ENCODE results near the gene TCHP.
"Not testable (repeated sequence)": the region's sequence is repeated elsewhere in the genome, so short reads cannot be mapped to it uniquely, and the experiment has no call there.

The TCHP gene

DNA sequence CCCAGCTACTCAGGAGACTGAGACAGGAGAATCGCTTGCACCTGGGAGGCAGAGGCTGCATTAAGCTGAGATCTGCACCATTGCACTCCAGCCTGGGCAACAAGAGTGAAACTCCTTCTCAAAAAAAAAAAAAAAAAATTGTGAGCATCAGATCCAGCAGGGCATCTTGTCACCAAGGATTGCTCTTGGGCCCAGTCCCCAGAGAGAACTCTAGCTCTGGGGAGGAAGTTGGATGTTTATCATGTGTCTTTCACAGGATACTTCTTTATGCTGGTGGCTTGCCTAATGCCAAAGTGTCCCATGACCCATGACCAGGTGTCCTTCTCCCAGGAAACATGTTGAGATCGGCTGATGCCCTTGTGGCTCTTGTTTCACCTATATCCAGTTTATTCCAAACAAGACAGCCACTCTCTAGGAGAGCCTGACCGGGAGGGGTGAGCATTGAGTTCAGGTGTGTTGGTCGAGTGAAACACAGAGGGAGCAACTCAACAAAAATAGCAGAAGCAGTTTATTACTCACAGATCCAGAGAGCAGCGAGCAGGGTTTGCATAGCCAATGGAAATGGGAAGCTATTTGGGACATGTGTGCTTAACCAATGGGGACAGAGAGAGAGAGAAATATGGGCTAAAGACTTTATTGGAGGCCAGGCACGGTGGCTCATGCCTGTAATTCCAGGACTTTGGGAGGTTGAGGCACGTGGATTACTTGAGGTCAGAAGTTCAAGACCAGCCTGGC, 6.6 kb upstream of the TCHP start:
- Histone ChIP-seq H3K36me3 (no peaks in the 10 kb centered on the region), H3K4me3 (ENCODE audit: low read depth in 1 of 2, low read length in 1 of 2) (no peak overlapping the region), H3K9me3 (no peaks in the 10 kb centered on the region), H3K4me1 (ENCODE audit: control insufficient read depth in 1 of 2, insufficient read depth in 1 of 2, low read depth in 1 of 2, low read length in 1 of 2) (peaks cover 24 to 37% of the 10 kb centered on the region in 2 experiments), H3K27me3 (no peaks in the 10 kb centered on the region), H3K27ac (peak overlapping the region; percentile 75)
- no peak for TF ChIP-seq CTCF (IDR thresholded peaks at IDR 0.05)

DNA sequence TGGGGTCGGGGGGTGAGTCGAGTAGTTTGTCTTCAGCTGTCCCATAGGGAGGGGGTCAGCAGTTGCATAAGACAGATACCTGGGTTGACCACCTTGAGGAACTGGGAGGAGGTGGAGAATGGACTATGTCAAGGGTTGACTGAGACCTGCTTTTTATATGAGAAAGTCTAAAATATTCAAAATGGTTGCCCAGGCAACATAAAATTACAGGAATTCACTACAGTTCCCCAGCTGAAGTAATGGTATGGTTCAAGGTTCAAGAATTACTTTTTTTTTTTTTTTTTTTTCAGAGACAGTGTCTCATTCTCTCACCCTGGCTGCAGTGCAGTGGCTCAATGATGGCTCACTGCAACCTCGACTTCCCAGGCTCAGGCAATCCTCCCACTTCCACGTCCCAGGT, 5.1 kb upstream of the TCHP start:
- Histone ChIP-seq H3K9me3 (no peaks in the 10 kb centered on the region), H3K27me3 (no peaks in the 10 kb centered on the region), H3K36me3 (no peaks in the 10 kb centered on the region), H3K4me1 (ENCODE audit: control insufficient read depth in 1 of 2, insufficient read depth in 1 of 2, low read depth in 1 of 2, low read length in 1 of 2) (peaks cover 14 to 30% of the 10 kb centered on the region in 2 experiments), H3K27ac (no peak overlapping the region), H3K4me3 (ENCODE audit: low read depth in 1 of 2, low read length in 1 of 2) (no peak overlapping the region)
- TF ChIP-seq CTCF (IDR thresholded peaks at IDR 0.05): no peak

DNA sequence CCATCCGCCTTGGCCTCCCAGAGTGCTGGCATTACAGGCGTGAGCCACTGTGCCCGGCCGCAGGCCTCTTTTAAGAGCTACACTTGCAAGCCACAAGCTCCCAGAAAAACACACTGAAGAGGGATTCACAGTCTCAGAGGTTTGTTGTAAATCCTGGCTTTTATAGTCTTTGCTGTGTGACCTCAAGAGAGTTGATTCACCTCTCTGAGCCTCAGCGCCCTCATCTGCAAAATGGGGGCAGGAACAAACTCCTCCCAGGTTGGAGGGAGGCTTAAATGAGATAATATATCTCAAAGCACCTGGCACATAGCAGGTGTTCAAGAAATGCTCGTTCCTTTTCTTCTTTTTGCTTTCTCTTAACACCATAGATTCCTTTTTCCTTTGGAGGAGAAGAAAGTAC, 3.9 kb upstream of the TCHP start:
- Histone ChIP-seq H3K9me3 (no peaks in the 10 kb centered on the region), H3K36me3 (no peaks in the 10 kb centered on the region), H3K4me1 (ENCODE audit: control insufficient read depth in 1 of 2, insufficient read depth in 1 of 2, low read depth in 1 of 2, low read length in 1 of 2) (peaks cover 21 to 38% of the 10 kb centered on the region in 2 experiments), H3K27me3 (no peaks in the 10 kb centered on the region), H3K27ac (no peak overlapping the region), H3K4me3 (ENCODE audit: low read depth in 1 of 2, low read length in 1 of 2) (no peak overlapping the region)
- TF ChIP-seq CTCF (IDR thresholded peaks at IDR 0.05): no peak

GRCh38 chr12:109897029-109897428, 3.0 kb upstream of the TCHP start:
- Histone ChIP-seq H3K36me3 (no peaks in the 10 kb centered on the region), H3K4me1 (ENCODE audit: control insufficient read depth in 1 of 2, insufficient read depth in 1 of 2, low read depth in 1 of 2, low read length in 1 of 2) (peaks cover 25 to 44% of the 10 kb centered on the region in 2 experiments), H3K4me3 (ENCODE audit: low read depth in 1 of 2, low read length in 1 of 2) (no peak overlapping the region), H3K27me3 (no peaks in the 10 kb centered on the region), H3K27ac (no peak overlapping the region), H3K9me3 (no peaks in the 10 kb centered on the region)
- no peak for TF ChIP-seq CTCF (IDR thresholded peaks at IDR 0.05)

DNA sequence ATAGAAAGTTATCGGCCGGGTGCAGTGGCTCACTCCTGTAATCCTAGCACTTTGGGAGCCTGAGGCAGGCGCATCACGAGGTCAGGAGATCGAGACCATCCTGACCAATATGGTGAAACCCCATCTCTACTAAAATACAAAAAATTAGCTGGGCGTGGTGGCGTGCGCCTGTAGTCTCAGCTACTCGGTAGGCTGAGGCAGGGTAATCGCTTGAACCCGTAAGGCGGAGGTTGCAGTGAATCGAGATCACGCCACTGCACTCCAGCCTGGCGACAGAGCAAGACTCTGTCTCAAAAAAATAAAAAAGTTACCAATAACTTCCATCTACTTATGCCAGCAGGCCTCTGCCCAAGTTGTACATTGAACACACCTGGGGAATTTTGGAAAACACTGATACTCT, 729 bp upstream of the TCHP start:
- H3K4me3 ChIP-seq (ENCODE audit: low read depth in 1 of 2, low read length in 1 of 2): peak overlapping the region in 1 of 2 experiments; percentile 76
- not testable (repeated sequence) for H3K9me3 ChIP-seq, H3K27me3 ChIP-seq
- peaks cover 17 to 27% of the 10 kb centered on the region in 2 experiments for H3K4me1 ChIP-seq (ENCODE audit: control insufficient read depth in 1 of 2, insufficient read depth in 1 of 2, low read depth in 1 of 2, low read length in 1 of 2)
- peak overlapping the region; percentile 86 for H3K27ac ChIP-seq
- peaks cover 22% of the 10 kb centered on the region for H3K36me3 ChIP-seq

- Histone ChIP-seq H3K9me3 (no peaks in the 10 kb centered on the region), H3K4me1 (ENCODE audit: control insufficient read depth in 1 of 2, insufficient read depth in 1 of 2, low read depth in 1 of 2, low read length in 1 of 2) (peaks cover 17 to 27% of the 10 kb centered on the region in 2 experiments), H3K36me3 (peaks cover 38% of the 10 kb centered on the region), H3K4me3 (ENCODE audit: low read depth in 1 of 2, low read length in 1 of 2) (peak overlapping the region; percentile 76 to 78), H3K27me3 (no peaks in the 10 kb centered on the region), H3K27ac (peak overlapping the region; percentile 86)
- no peak for TF ChIP-seq CTCF (IDR thresholded peaks at IDR 0.05)
These were observed 892 bp downstream of the TCHP start for GRCh38 chr12:109900752-109901580.
